Smooth muscle cell of the brain vasculature (primary cell): ENCODE results near the gene TBC1D8B.

Experiments
- DNase-seq: peaks from one replicate; pipeline ENCODE4 v3.0.0-alpha.2; 2012; ENCODE audit warnings: low read depth, low spot score

TBC1D8B gene

DNA sequence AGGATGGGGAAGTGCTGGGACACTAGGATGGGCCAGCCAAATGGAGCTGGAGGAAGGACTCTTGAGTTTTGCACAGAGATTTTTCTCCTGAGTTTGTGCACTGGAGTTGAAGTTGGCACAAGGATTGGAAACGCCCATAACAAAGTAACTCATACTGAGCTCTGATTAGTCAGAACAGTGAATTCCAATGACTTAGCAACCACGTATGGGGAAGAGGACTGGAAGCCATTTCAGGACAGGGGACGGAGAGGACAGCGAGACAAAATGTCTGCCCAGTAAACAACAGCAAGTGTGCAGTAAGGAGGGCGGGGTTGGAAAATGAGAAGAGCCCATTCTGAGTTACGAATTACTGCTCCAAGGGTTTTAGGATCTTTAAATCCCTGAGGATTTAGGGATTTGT is 94.8 kb downstream of the TBC1D8B start:
- no peak for DNase-seq

DNA sequence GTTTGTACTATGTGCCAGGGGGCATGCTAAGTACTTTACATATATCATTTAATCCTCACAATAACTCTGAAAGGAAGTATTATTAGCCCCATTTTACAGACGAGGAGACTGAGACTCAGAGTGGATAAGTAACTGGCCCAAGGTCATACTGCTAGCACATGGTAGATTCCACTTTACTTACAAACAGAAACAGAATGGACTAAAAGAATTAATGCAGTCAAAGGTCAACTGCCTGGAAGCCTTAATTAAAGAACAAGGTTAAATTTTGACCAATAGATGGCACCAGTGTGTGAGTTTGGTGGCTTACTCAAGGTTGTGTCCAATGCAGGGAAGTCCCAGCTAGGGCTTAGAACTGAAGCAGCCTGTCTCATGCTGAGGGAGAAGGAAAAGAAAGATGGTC is 96.0 kb downstream of the TBC1D8B start:
- DNase-seq: no peak

DNA sequence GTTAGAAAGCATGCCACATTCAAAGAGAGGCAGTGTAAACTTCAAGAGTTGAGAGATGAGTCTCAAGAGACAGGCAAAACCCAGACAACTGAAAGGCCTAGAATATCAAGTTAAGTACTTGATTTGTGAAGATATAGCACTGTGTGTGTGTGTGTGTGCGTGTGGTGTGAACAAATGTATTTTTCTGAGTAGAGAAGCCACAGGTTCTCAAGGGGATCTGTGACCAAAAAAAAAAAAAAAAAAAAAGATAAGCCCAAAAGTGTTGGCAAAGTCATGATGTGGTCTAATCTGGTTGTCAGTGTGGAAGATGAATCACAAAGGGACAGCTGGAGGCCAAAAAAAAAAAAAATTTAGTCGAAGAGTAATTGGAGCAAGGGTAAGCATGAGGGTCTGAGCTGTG is 96.8 kb downstream of the TBC1D8B start:
- no peak for DNase-seq

DNA sequence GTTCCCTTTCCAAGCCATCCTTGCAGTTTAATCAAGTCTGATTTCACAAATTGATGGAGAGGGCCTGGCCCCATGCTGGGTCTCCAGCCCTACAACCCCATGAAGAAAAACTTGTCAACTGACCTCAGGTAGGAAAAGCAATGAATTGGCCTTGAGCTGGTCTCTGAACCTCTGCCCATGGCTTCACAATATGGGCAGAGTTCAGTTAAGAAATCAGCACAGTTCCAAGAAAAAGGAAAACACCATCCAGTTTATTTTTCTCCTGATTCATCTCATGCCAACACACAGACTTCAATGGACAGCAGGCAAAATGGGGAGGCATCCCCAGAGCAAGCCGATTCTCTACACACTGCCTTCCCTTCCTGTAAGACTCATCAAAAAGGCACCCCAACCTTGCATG is 97.4 kb downstream of the TBC1D8B start:
- DNase-seq: no peak

DNA sequence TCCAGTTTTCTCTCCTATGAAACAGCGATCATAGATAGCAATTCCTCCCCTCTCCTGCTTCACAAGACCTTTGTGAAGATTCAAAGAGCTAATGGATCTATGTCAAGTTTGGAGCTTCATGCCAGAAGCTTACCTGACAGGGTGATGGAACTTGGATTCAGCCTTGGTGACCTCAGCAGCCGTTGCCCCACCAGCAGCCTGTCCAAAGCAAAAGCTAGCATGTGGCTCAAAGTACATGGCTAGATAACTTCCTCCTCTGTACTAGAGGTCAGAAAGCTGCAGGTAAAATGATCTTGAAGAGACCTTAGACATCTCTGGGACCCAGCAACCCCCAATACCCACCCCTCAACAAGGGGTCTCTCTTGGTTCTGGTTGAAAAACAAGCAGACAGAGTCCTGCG is 98.9 kb downstream of the TBC1D8B start:
- no peak for DNase-seq

DNA sequence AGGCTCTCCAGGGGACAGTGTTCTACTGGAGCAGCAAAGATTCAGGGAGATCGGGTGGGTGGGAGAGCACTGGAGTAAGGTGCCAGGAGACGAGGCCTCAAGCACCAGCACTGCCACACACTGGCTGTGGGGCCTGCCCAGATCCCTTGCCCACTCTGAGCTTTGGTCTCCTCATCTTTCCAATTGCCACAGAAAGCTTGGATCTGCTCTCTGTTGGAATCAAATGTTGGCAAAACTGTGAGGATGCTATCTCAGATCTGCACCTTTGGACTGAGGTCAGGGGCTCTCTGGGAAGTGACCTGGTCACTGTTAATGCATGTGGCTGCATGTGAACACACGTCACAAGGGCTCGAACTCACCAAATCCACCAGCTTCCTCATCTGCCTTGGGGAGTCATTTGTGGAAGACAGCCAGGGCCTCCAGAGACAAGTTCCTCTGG is 99.3 kb downstream of the TBC1D8B start:
- no peak for DNase-seq

DNA sequence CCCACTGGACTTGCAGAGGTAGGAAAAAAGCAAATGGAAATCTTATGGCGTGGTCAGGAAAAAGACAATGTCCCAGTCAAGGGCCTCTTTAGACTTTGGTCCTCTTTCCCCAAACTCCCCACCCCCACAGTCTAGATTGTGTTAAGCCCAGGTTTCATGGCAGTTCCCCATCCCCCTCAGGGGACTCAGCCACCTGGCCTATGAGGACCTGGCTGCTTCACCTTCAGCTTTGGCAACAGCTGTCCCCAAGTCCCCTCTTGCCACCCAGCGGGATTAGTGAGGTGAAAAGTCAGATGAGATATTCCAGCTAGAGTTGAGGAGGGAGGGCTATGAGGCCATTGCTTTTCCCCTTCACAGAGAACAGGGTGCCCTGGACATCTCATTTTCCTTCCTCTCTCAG is 100.2 kb downstream of the TBC1D8B start:
- DNase-seq: no peak

DNA sequence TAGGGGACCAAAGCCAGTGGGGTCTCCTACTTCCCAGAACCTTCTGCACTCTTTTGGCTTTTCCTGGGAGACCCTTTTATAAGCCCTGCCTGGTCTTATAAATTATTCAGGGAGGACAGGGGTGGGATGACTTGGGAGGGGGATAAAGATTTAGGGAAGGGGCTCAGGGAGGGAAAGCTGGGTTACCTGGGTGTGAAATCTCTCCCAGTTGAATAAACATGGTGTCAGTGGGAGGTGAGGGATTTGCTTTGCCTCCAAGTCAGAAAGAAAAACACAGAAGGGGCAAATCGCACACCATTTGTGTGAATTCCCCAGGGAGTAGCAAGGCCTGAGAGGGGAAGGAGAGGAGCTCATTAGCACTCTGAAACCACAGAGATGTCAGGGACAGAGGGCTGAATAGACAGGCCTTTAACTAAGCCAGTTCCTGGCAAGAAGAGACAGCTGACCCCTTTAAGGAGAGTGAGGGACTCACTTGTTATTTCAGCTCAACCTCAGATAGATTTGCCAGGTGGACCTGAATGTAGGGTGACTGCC is 100.9 kb downstream of the TBC1D8B start, which contains the start of gene RIPPLY1:
Gene RIPPLY1, minus strand, starts transcription at position 51 of the 534 bp plus-strand sequence. CDS start 54 bp downstream, outside the sequence.
- no peak for DNase-seq

DNA sequence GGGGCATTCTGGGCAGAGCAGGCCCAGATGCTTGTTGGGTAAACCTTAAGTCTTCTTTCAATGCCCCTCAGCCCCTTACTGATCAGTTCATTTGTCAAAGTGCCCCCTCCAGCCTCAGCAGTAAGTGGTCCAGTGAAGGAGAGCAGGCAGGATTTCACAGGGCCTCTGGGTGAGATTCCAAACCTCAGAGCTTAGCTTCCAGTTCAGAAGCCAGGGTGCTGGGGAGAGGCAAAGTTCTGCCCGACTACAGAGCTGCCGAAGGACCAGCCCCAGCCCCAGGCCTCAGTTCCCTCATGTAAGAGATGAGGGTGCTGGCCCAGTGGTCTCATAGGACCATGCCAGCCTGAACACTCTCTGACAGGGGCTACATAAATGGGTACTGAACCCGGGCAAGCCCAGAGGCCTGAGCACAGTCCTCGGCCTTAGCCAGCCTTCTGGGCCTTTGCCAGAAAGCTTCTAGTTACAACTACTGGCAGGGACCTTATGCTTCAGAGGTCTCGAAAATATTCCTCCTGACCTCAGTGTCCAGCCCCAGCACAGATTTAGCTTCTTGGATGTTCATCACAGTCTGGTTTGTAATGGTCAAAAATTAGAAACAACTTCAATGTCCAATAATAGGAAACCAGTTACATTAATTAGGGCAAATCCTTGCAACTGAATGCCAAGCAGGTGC is 101.5 kb downstream of the TBC1D8B start:
- DNase-seq: no peak

DNA sequence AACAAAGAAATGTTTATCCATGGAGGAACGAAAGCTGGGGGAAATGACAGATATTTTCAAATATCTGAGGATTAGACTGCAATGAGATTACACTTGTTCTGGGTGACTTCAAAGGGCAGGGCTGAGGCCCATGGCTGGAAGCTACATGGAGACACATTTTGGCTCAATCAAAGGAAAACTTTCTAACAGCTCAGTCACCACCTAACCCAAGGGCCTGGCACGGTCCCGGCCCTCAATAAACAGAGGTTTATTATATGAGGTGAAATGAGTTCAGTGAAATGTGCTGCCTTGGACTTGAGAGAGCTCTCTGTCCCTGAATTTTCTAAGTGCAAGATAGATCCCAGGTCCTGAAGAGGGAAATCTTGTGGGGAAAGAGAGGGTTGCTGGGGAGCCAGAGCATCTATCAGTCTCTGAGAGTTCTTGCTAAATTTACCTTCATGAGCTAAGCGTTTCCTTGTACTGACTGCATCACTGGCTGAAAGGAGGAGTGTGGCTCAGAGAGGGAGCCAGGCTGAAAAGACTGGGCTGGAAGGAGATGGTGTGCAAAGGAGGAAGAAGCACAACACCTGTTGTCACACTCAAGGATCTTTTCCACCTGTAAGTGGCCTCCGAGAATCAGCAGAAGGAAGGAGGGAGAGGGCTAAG is 102.7 kb downstream of the TBC1D8B start:
- DNase-seq: no peak

DNA sequence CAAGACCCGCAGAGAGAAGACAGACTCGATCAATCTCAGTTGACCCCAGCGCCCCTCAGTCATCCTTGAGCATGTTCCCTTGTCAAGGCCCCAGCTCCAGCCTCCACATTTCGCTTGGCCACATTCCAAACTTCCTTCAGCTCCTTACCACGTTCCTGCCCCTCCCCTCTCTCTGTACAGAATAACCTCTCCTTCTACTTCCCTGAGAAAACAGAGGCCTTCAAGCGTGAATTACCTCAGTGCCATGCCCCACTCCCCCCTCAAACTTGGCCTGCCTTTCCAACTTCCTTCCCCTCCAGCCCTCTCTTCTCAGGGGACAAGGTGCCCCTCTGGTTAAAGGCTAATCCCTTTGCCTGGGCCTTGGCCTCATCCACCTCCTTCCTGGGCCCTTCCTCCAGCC is 103.9 kb downstream of the TBC1D8B start:
- no peak for DNase-seq

DNA sequence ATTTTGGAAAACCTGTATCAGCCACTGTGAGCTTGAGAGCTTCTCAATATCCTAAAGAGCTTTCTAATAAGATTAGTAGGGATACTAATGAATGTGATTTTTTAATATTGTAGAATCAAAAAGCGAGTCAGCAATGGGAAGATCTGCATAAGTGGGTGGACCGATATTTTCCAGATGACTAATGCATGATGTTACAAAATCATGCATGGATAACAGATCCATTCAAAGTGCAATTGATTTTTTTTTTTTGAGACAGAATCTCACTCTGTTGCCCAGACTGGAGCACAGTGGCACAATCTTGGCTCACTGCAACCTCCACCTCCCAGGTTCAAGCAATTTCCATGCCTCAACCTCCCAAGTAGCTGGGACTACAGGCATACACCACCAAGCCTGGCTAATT is 110.4 kb downstream of the TBC1D8B start:
- DNase-seq: no peak

DNA sequence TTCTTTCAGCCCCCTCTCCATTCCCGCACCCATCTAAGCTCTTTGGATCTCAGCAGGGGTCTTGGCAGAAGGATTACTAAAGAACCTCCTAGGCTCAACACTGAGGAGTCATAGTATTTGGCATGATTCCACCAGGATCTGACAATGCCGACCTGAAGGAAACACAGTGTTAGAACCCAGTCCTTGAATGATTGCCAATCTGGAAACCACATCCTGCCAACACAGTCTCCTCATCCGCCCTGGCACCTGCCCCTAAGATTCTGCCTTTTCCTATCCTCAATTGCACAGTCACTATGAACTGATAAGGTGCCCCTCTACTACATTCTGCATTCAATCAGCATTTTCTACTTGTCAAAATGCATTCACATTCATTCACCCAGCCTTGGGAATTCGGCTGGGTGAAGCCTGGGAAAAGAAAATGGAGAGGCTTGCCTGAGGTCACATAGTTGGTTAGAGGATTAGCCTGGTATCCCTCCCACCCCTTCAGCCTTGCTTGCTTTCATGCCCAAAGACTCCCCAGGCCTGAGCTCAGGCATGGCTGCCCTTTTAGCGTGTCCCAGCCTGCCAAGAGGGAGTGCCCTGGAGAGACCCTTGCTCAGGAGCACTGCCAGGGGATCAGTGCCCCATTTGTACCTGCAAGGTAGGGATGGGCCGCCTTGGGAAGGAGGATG is 115.5 kb downstream of the TBC1D8B start:
- DNase-seq: no peak

DNA sequence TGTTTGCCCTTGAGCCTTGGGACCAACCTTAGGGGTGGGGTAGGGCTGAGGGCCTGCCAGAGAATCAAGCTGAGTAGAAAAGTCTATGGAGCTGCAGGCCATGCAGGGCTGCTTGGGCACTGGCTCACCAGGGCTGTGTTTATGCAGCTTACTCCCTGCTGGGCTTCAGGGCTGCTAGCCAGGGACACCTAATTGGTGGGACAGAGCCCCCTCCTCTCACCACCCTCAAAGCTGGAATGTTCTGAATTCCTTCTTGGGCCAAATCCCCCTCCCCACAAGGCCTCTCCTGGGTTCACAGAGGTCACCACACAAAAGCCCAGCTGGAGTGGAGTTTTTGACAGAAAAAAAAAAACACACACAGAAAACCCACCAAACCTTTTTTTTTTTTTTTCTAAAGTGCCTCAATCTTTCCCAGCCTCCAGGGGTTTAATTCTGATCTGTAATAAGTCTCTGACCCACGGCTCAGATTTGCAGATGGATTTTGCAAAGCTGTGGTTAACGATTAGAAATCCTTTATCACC is 117.5 kb downstream of the TBC1D8B start, which contains the start of gene CLDN2:
Gene CLDN2, plus strand, starts transcription at position 471 of the 521 bp plus-strand sequence. CDS start 7,827 bp downstream, outside the sequence.
- peak; percentile 35 for DNase-seq

DNA sequence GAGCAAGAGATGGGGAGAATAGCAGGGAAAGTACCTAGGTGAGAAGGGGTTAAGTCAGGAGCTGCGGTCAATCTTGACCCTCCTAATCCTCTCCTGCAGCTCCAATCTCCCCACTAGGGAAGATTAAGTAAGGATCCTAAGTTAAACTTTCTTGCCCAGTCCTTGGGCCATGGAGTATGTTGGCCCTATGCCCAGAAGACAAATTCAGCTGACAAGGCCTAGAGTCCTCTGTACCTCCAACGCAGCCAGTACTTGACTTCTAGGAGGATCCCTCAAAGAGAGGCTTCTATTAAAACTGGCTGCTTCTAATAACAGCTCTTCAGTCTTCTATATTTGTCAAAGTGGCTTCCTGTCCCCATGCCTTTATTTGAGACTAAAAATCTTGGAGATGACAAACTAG is 119.2 kb downstream of the TBC1D8B start:
- DNase-seq: no peak
